ENCODE results near the gene VPREB3.
A peak's percentile ranks its signal among the peaks of the same experiment; 100 is the strongest.

VPREB3 gene

GRCh38 chr22:23754220-23754919, at the start of gene VPREB3:
Gene VPREB3 (minus strand): TSS chr22:23754425. CDS start chr22:23754363, 62 bp downstream.
- no peak for DNase-seq

GRCh38 chr22:23803001-23803819, 49.0 kb upstream of the VPREB3 start:
- DNase-seq: no peak

GRCh38 chr22:23801886-23802377, 47.7 kb upstream of the VPREB3 start:
- no peak for DNase-seq

GRCh38 chr22:23801238-23801821, 47.1 kb upstream of the VPREB3 start:
- no peak for DNase-seq

- DNase-seq: no peak
These were observed 46.3 kb upstream of the VPREB3 start for GRCh38 chr22:23800297-23801237.

GRCh38 chr22:23796461-23796860, 42.2 kb upstream of the VPREB3 start:
- DNase-seq: no peak

- DNase-seq: no peak
These were observed 39.1 kb upstream of the VPREB3 start for GRCh38 chr22:23793326-23793725.

GRCh38 chr22:23791738-23792645, 37.8 kb upstream of the VPREB3 start:
- DNase-seq: no peak

- DNase-seq: peak; percentile 70
These were observed 36.9 kb upstream of the VPREB3 start for GRCh38 chr22:23790819-23791737.

GRCh38 chr22:23789638-23790037, 35.4 kb upstream of the VPREB3 start:
- no peak for DNase-seq

- DNase-seq: no peak
These were observed 34.9 kb upstream of the VPREB3 start for GRCh38 chr22:23789121-23789520.

- no peak for DNase-seq
These were observed 33.7 kb upstream of the VPREB3 start for GRCh38 chr22:23787910-23788309.

- DNase-seq: no peak
These were observed 33.3 kb upstream of the VPREB3 start for GRCh38 chr22:23787600-23787896.

GRCh38 chr22:23786752-23787599, 32.8 kb upstream of the VPREB3 start, which contains the start of gene SMARCB1:
Gene SMARCB1 (plus strand): TSS chr22:23786966. CDS start chr22:23787170, 204 bp downstream.
- peak; percentile 94 for DNase-seq

- DNase-seq: no peak
These were observed 32.1 kb upstream of the VPREB3 start for GRCh38 chr22:23786261-23786710.

- DNase-seq: no peak
These were observed 30.0 kb upstream of the VPREB3 start for GRCh38 chr22:23784215-23784732.

GRCh38 chr22:23783265-23784150, 29.3 kb upstream of the VPREB3 start:
- no peak for DNase-seq

- DNase-seq: no peak
These were observed 28.5 kb upstream of the VPREB3 start for GRCh38 chr22:23782703-23783102.
